ENCODE results near the gene PROB1. TPM values are rescaled to one million over a fixed set of nuclear protein-coding genes. Genes with fewer than 3 reads are reported as not detected.

The PROB1 gene
- total and polyA plus RNA-seq, 2 experiments from 2014 or later = 0.55 to 1.6 TPM

DNA sequence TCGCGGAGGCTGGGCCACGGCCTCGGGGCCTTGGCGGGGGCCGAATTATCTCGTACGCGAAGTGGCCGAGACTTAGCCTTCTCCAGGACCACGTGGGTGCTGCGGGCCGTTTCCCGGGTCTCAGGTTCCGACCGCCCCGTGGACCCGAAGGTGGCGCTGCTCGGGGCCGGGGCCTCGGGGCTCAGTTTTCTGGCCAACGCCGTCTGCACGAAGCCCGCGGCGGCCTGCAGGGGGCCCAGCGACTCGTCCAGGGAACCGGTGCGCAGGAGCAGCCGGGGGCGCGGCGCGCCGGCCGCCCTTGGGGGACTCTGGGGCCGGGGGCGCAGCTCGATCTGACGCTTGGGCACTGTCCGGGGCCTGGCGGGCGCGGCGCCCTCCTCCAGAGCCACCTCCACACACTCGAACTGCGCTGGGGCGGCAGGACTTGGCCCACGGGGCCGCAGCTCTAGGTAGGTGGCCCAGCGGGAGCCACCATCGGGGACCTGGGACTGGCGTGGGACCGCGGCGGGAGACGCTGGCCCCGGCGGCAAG, 716 bp downstream of the PROB1 start:
- Histone ChIP-seq H3K9ac (peak overlapping the region; percentile 37), H3K9me2 (ENCODE audit: insufficient read depth) (no peaks in the 10 kb centered on the region), H4K20me1 (ENCODE audit: insufficient read depth) (no peaks in the 10 kb centered on the region), H3K27ac (no peak overlapping the region), H3K36me3 (ENCODE audit: low read depth) (no peaks in the 10 kb centered on the region), H3K4me1 (ENCODE audit: insufficient read depth) (0 out of 2 replicates have a peak, but pooled peaks cover 4% of the 10 kb centered on the region), H3K4me2 (ENCODE audit: unreplicated experiment) (peak overlapping the region; percentile 49), H2AFZ (peak overlapping the region; percentile 74), H3F3A (ENCODE audit: insufficient read depth) (no peaks in the 10 kb centered on the region), H3K4me3 (peak overlapping the region; percentile 65), H3K79me2 (ENCODE audit: insufficient read depth) (no peaks in the 10 kb centered on the region), H3K9me3 (ENCODE audit: low read depth) (no peaks in the 10 kb centered on the region), H3K27me3 (replicated peaks; ENCODE audit: insufficient read depth) (peaks cover 9% of the 10 kb centered on the region)
- no peak for TF ChIP-seq EZH2phosphoT487 (IDR thresholded peaks at IDR 0.05; ENCODE audit: insufficient read depth, low read depth)
- TF ChIP-seq EZH2 (IDR thresholded peaks at IDR 0.05; ENCODE audit: insufficient read depth, poor library complexity, severe bottlenecking) = no peak
- DNase-seq = peak; percentile 77
- WGBS, 2 experiments (ENCODE audit: low coverage in 1 of 2, low lambda C conversion rate in 2 of 2, missing lambda C conversion rate in 2 of 2) = 2% methylated on average over 38 to 60 of the region's 62 CpGs
- in situ Hi-C loops (cut with MboI) = no loop called here

DNA sequence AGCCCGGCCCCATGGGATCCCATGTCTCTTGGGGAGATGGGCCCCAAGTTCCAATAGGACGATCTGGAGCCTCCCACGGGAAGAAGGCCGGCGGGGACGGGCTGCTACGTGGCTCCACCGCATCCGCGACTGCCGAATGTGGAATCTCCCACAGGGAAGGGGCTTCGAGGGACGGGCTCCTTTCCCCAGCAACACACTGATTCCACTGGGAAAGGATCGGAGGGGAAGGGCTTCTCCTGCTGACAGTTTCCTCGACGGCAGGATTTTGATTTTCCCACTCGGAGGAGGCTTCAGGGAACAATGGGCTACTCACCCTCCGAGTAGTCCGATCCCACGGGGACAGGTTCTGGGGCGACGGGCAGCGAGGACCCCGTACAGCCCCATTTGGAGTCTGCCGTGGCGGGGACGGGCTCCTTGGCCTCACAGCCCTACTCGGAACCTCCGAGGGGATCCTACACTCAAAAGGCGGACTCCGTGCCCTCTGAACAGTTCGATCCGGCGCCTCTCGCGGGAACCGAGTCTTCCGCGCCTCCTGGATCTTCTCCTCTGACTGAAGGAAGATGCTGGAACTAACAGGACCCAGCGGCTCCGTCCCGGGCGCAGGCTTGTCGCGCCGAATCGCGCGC, 1.3 kb downstream of the PROB1 start:
- H3K9ac ChIP-seq = peak overlapping the region; percentile 37

GRCh38 chr5:139392678-139393496, 2.0 kb downstream of the PROB1 start:
- in situ Hi-C loops (cut with MboI) = no loop called here
- H3K79me2 ChIP-seq (ENCODE audit: insufficient read depth) = no peaks in the 10 kb centered on the region
- H3K9me3 ChIP-seq (ENCODE audit: low read depth) = no peaks in the 10 kb centered on the region
- H3K4me3 ChIP-seq = peak overlapping the region; percentile 65
- H3K27me3 ChIP-seq (replicated peaks; ENCODE audit: insufficient read depth) = peaks cover 9% of the 10 kb centered on the region
- H2AFZ ChIP-seq = peak overlapping the region; percentile 74
- 6 to 8% methylated on average over 51 to 73 of the region's 77 CpGs for WGBS, 2 experiments (ENCODE audit: low coverage in 1 of 2, low lambda C conversion rate in 2 of 2, missing lambda C conversion rate in 2 of 2)
- H3F3A ChIP-seq (ENCODE audit: insufficient read depth) = no peaks in the 10 kb centered on the region
- H3K9me2 ChIP-seq (ENCODE audit: insufficient read depth) = no peaks in the 10 kb centered on the region
- TF ChIP-seq EZH2 (IDR thresholded peaks at IDR 0.05; ENCODE audit: insufficient read depth, poor library complexity, severe bottlenecking) = no peak
- TF ChIP-seq EZH2phosphoT487 (IDR thresholded peaks at IDR 0.05; ENCODE audit: insufficient read depth, low read depth) = no peak
- H3K27ac ChIP-seq = no peak overlapping the region
- no peaks in the 10 kb centered on the region for H4K20me1 ChIP-seq (ENCODE audit: insufficient read depth)
- H3K9ac ChIP-seq = peak overlapping the region; percentile 37
- DNase-seq = peak; percentile 77
- peak overlapping the region; percentile 49 for H3K4me2 ChIP-seq (ENCODE audit: unreplicated experiment)
- no peaks in the 10 kb centered on the region for H3K36me3 ChIP-seq (ENCODE audit: low read depth)
- 0 out of 2 replicates have a peak, but pooled peaks cover 4% of the 10 kb centered on the region for H3K4me1 ChIP-seq (ENCODE audit: insufficient read depth)

More for the DNA sequence above, 1.3 kb downstream of the PROB1 start:
- no peak for DNase-seq
- Histone ChIP-seq H3K9me2 (ENCODE audit: insufficient read depth) (no peaks in the 10 kb centered on the region), H3K4me1 (ENCODE audit: insufficient read depth) (0 out of 2 replicates have a peak, but pooled peaks cover 4% of the 10 kb centered on the region), H3K79me2 (ENCODE audit: insufficient read depth) (no peaks in the 10 kb centered on the region), H3K36me3 (ENCODE audit: low read depth) (no peaks in the 10 kb centered on the region), H3K4me2 (ENCODE audit: unreplicated experiment) (peak overlapping the region; percentile 49), H3K27me3 (replicated peaks; ENCODE audit: insufficient read depth) (peaks cover 9% of the 10 kb centered on the region), H3K9me3 (ENCODE audit: low read depth) (no peaks in the 10 kb centered on the region), H2AFZ (peak overlapping the region; percentile 74), H3F3A (ENCODE audit: insufficient read depth) (no peaks in the 10 kb centered on the region), H3K4me3 (peak overlapping the region; percentile 65), H3K27ac (no peak overlapping the region), H4K20me1 (ENCODE audit: insufficient read depth) (no peaks in the 10 kb centered on the region)
- TF ChIP-seq EZH2phosphoT487 (IDR thresholded peaks at IDR 0.05; ENCODE audit: insufficient read depth, low read depth) (no peak), EZH2 (IDR thresholded peaks at IDR 0.05; ENCODE audit: insufficient read depth, poor library complexity, severe bottlenecking) (peak; percentile 62)
- 8 to 11% methylated on average over 48 to 49 of the region's 49 CpGs for WGBS, 2 experiments (ENCODE audit: low coverage in 1 of 2, low lambda C conversion rate in 2 of 2, missing lambda C conversion rate in 2 of 2)
- in situ Hi-C loops (cut with MboI) = no loop called here

GRCh38 chr5:139392324-139392677, 2.6 kb downstream of the PROB1 start:
- no peaks in the 10 kb centered on the region for H3F3A ChIP-seq (ENCODE audit: insufficient read depth)
- no peak overlapping the region for H3K27ac ChIP-seq
- no peaks in the 10 kb centered on the region for H3K36me3 ChIP-seq (ENCODE audit: low read depth)
- peak overlapping the region; percentile 4; the same call in 1 of the 2 replicates for H3K4me3 ChIP-seq
- no peak overlapping the region for H3K4me2 ChIP-seq (ENCODE audit: unreplicated experiment)
- H3K79me2 ChIP-seq (ENCODE audit: insufficient read depth) = no peaks in the 10 kb centered on the region
- in situ Hi-C loops (cut with MboI) = no loop called here
- no peaks in the 10 kb centered on the region for H3K9me2 ChIP-seq (ENCODE audit: insufficient read depth)
- 0 out of 2 replicates have a peak overlapping the region, but pooled peaks have one; percentile 24 for H3K9ac ChIP-seq
- H4K20me1 ChIP-seq (ENCODE audit: insufficient read depth) = no peaks in the 10 kb centered on the region
- H3K27me3 ChIP-seq (replicated peaks; ENCODE audit: insufficient read depth) = peaks cover 9% of the 10 kb centered on the region
- no peak for DNase-seq
- 0 out of 2 replicates have a peak, but pooled peaks cover 4% of the 10 kb centered on the region for H3K4me1 ChIP-seq (ENCODE audit: insufficient read depth)
- TF ChIP-seq EZH2 (IDR thresholded peaks at IDR 0.05; ENCODE audit: insufficient read depth, poor library complexity, severe bottlenecking) = no peak
- no peak for TF ChIP-seq EZH2phosphoT487 (IDR thresholded peaks at IDR 0.05; ENCODE audit: insufficient read depth, low read depth)
- no peaks in the 10 kb centered on the region for H3K9me3 ChIP-seq (ENCODE audit: low read depth)
- 38 to 40% methylated on average over 14 to 15 of the region's 36 CpGs for WGBS, 2 experiments (ENCODE audit: low coverage in 1 of 2, low lambda C conversion rate in 2 of 2, missing lambda C conversion rate in 2 of 2)
- peak overlapping the region; percentile 74; the same call in 1 of the 2 replicates for H2AFZ ChIP-seq
